H1 (cell line): ENCODE measurements around the gene YWHAE. TPM values are rescaled to one million over a fixed set of nuclear protein-coding genes. Genes with fewer than 3 reads are reported as not detected.

Experiments
- CTCF ChIA-PET: fragments of 300-600 bp; sonication (Branson Sonifier 250); formaldehyde crosslinking; loops from one replicate; lab custom pipeline; 2021; ENCODE audit not compliant: partially characterized antibody; lab: Charles Lee
- POLR2A ChIA-PET: fragments of 300-600 bp; sonication (Branson Sonifier 250); formaldehyde crosslinking; loops from one replicate; lab custom pipeline; 2021; ENCODE audit warnings: inconsistent platforms; ENCODE audit not compliant: partially characterized antibody; lab: Charles Lee
- DNase-seq, 2 experiments: peaks; one replicate each; pipeline versions ENCODE4 v3.0.0 to v3.0.0-alpha.2; 2010 to 2022; ENCODE audit warnings: low spot score in 2 of 2, low read depth in 1 of 2, mixed read lengths in 1 of 2
- FAIRE-seq: peaks from 2 replicates; lab custom pipeline; 2011; peaks lifted over from hg19 to GRCh38; lab: Jason Lieb, UNC
- H2AFZ ChIP-seq: 2 replicates; pipeline ENCODE4 v1.8.1; 2012; ENCODE audit warnings: low read length, inconsistent platforms
- H2AK5ac ChIP-seq: 2 replicates; pipeline ENCODE4 v1.6.1; 2013; ENCODE audit warnings: low read depth, low read length
- H2BK120ac ChIP-seq: replicated peaks from 2 replicates; pipeline ENCODE3; 2013; ENCODE audit warnings: low read depth, low read length, inconsistent platforms
- H2BK12ac ChIP-seq: 2 replicates; pipeline ENCODE4 v1.6.1; 2013; ENCODE audit warnings: low read depth, low read length
- H2BK15ac ChIP-seq: 2 replicates; pipeline ENCODE4 v1.6.1; 2013; ENCODE audit warnings: low read length
- H2BK20ac ChIP-seq: 2 replicates; pipeline ENCODE4 v1.6.1; 2013; ENCODE audit warnings: low read length
- H2BK5ac ChIP-seq: 2 replicates; pipeline ENCODE4 v1.6.1; 2013; ENCODE audit warnings: low read depth, low read length
- H3K14ac ChIP-seq: 2 replicates; pipeline ENCODE4 v1.6.1; 2013; ENCODE audit warnings: inconsistent platforms; ENCODE audit not compliant: insufficient read length
- H3K18ac ChIP-seq: 2 replicates; pipeline ENCODE4 v1.6.1; 2013; ENCODE audit warnings: low read length; ENCODE audit errors: extremely low read depth
- H3K23ac ChIP-seq: 2 replicates; pipeline ENCODE4 v1.6.1; 2013; ENCODE audit warnings: inconsistent platforms; ENCODE audit not compliant: insufficient read length
- H3K23me2 ChIP-seq: 2 replicates; pipeline ENCODE4 v1.6.1; 2013; ENCODE audit warnings: low read depth, low read length
- H3K27ac ChIP-seq: 2 replicates; pipeline ENCODE4 v1.6.1; 2011; ENCODE audit warnings: low read depth, low read length, inconsistent platforms
- H3K27me3 ChIP-seq, 4 experiments: replicated peaks in 1 of 4; 1 replicate in 1 of 4; 2 replicates in 3 of 4; pipeline versions ENCODE4 v1.6.1 to v1.8.1; 2011 to 2013; ENCODE audit warnings: low read length in 3 of 4, mild to moderate bottlenecking in 3 of 4, inconsistent platforms in 2 of 4, mixed read lengths in 2 of 4, moderate library complexity in 1 of 4; ENCODE audit not compliant: control insufficient read depth in 3 of 4, insufficient read depth in 3 of 4; ENCODE audit errors: extremely low read depth in 1 of 4
- H3K36me3 ChIP-seq, 4 experiments: 2 replicates each; pipeline versions ENCODE4 v1.6.1 to v1.8.1; 2011 to 2013; ENCODE audit warnings: mild to moderate bottlenecking in 4 of 4, low read length in 3 of 4, moderate library complexity in 2 of 4, control low read depth in 1 of 4, inconsistent platforms in 1 of 4; ENCODE audit not compliant: insufficient read depth in 4 of 4, control insufficient read depth in 2 of 4
- H3K4ac ChIP-seq: replicated peaks from 2 replicates; pipeline ENCODE3; 2013; ENCODE audit warnings: low read length, low read depth, mixed read lengths, inconsistent platforms; ENCODE audit not compliant: insufficient read length
- H3K4me1 ChIP-seq, 4 experiments: replicated peaks in 1 of 4; 1 replicate in 1 of 4; 2 replicates in 3 of 4; pipeline versions ENCODE4 v1.6.1 to v1.8.1; 2011 to 2013; ENCODE audit warnings: low read length in 3 of 4, inconsistent platforms in 2 of 4, mixed read lengths in 1 of 4; ENCODE audit not compliant: insufficient read depth in 4 of 4, control insufficient read depth in 3 of 4
- H3K4me2 ChIP-seq, 2 experiments: 2 replicates each; pipeline versions ENCODE4 v1.6.1 to v1.8.1; 2011 to 2013; ENCODE audit warnings: low read depth in 2 of 2, low read length in 2 of 2, control low read depth in 1 of 2, inconsistent platforms in 1 of 2, mild to moderate bottlenecking in 1 of 2; ENCODE audit not compliant: insufficient read depth in 1 of 2
- H3K4me3 ChIP-seq, 4 experiments: fragments of 200-600, 300-600 bp in 1 of 4; sonication (generic), shearing (Covaris generic), sonication (Bioruptor Twin) in 1 of 4; 2 replicates each; pipeline versions ENCODE4 v1.5.1 to v1.8.1; 2011 to 2016; ENCODE audit warnings: low read length in 4 of 4, low read depth in 3 of 4, control low read depth in 2 of 4, inconsistent platforms in 2 of 4, mild to moderate bottlenecking in 2 of 4, mixed read lengths in 1 of 4, moderate library complexity in 1 of 4; ENCODE audit not compliant: insufficient read depth in 2 of 4; ENCODE audit errors: extremely low read depth in 1 of 4
- H3K56ac ChIP-seq: replicated peaks from 2 replicates; pipeline ENCODE3; 2013; ENCODE audit warnings: low read depth, mild to moderate bottlenecking, mixed read lengths, low read length, inconsistent platforms; ENCODE audit not compliant: insufficient read length
- H3K79me1 ChIP-seq: 2 replicates; pipeline ENCODE4 v1.6.1; 2013; ENCODE audit warnings: low read depth, low read length, control low read depth
- H3K79me2 ChIP-seq, 2 experiments: 2 replicates each; pipeline versions ENCODE4 v1.6.1 to v1.8.1; 2012 to 2013; ENCODE audit warnings: low read length in 2 of 2, mild to moderate bottlenecking in 2 of 2, inconsistent platforms in 1 of 2; ENCODE audit not compliant: insufficient read depth in 2 of 2, control insufficient read depth in 1 of 2
- H3K9ac ChIP-seq, 4 experiments: replicated peaks in 1 of 4; 1 replicate in 1 of 4; 2 replicates in 3 of 4; pipeline versions ENCODE4 v1.6.1 to v1.8.1; 2011 to 2013; ENCODE audit warnings: low read depth in 3 of 4, low read length in 3 of 4, control low read depth in 2 of 4, mild to moderate bottlenecking in 2 of 4, moderate library complexity in 2 of 4, inconsistent platforms in 1 of 4; ENCODE audit errors: extremely low read depth in 1 of 4
- H3K9me3 ChIP-seq, 2 experiments: 2 replicates each; pipeline versions ENCODE4 v1.6.1 to v1.8.1; 2012 to 2013; ENCODE audit warnings: mild to moderate bottlenecking in 2 of 2, moderate library complexity in 2 of 2, control low read depth in 1 of 2, inconsistent platforms in 1 of 2, low read depth in 1 of 2, low read length in 1 of 2, mixed read lengths in 1 of 2; ENCODE audit not compliant: insufficient read depth in 2 of 2
- H4K20me1 ChIP-seq, 2 experiments: replicated peaks in 1 of 2; 2 replicates each; pipeline versions ENCODE3 to v1.8.1; 2011 to 2013; ENCODE audit warnings: inconsistent platforms in 2 of 2, low read length in 2 of 2, mild to moderate bottlenecking in 1 of 2; ENCODE audit not compliant: insufficient read depth in 2 of 2, control insufficient read depth in 1 of 2
- H4K5ac ChIP-seq: 2 replicates; pipeline ENCODE4 v1.6.1; 2013; ENCODE audit warnings: low read length, low read depth, mixed read lengths, inconsistent platforms; ENCODE audit not compliant: insufficient read length
- H4K8ac ChIP-seq: 2 replicates; pipeline ENCODE4 v1.8.0; 2013; ENCODE audit warnings: mild to moderate bottlenecking, moderate library complexity, low read length, inconsistent platforms; ENCODE audit not compliant: insufficient read depth; ENCODE audit errors: extremely low read depth
- H4K91ac ChIP-seq: replicated peaks from 2 replicates; pipeline ENCODE3; 2013; ENCODE audit warnings: low read length, mixed read lengths, inconsistent platforms; ENCODE audit not compliant: insufficient read length
- POLR2A ChIP-seq, 2 experiments: IDR thresholded peaks; 1 replicate in 1 of 2; 2 replicates in 1 of 2; pipeline ENCODE4 v1.6.1; 2011; ENCODE audit warnings: low read depth in 2 of 2, low read length in 2 of 2, mild to moderate bottlenecking in 2 of 2; ENCODE audit errors: control extremely low read depth in 1 of 2
- TBP ChIP-seq: IDR thresholded peaks from 2 replicates; pipeline ENCODE4 v1.6.1; 2011; ENCODE audit warnings: low read depth, low read length, improper control_type of control experiment
- TEAD4 ChIP-seq: IDR thresholded peaks from 2 replicates; pipeline ENCODE4 v1.6.1; 2012; ENCODE audit warnings: low read depth, low read length, inconsistent platforms, mixed read lengths
- WGBS, 2 experiments: shearing (Covaris generic) in 1 of 2; methylation state at CpG; one replicate each; pipeline versions ENCODE4 v1.1.6 to v1.1.7; 2013 to 2015; ENCODE audit warnings: low lambda C conversion rate in 2 of 2, mixed read lengths in 2 of 2, inconsistent platforms in 1 of 2, low coverage in 1 of 2, missing lambda C conversion rate in 1 of 2; ENCODE audit not compliant: insufficient replicate concordance in 2 of 2, insufficient coverage in 1 of 2, insufficient read length in 1 of 2; ENCODE audit errors: extremely low coverage in 1 of 2, missing lambda C conversion rate in 1 of 2; 5-methylcytosine and 5-hydroxymethylcytosine counted together
- polyA plus RNA-seq, 7 experiments: library from polyadenylated mRNA; depleted of rRNA in 3 of 7; stranded (reverse) in 5 of 7; unstranded in 2 of 7; fragments of >200 nt in 5 of 7; fragments of 200-250 nt in 2 of 7; gene quantifications; 1 replicate in 5 of 7; 2 replicates in 1 of 7; 4 replicates in 1 of 7; pipeline versions ENCODE4 v1.2.1 to v1.2.3, GENCODE V29; 2011 to 2013; ENCODE audit warnings: missing spikeins in 2 of 7, mixed read lengths in 2 of 7
- total RNA-seq: library from RNA; stranded (reverse); fragmentation: NEBNext Ultra II Directional; extraction: Animal tissue kit (Norgen Biotek cat#: 25700); gene quantifications from 2 replicates; pipeline ENCODE4 v1.2.1, GENCODE V29; 2021

Gene YWHAE
- total and polyA plus RNA-seq, 2 of the 8 experiments (the other 6 are each of a cell fraction or from before 2014, with no cell fraction given) = 559 to 1,186 TPM

- Histone ChIP-seq H4K91ac (no peak overlapping the region), H2BK20ac (no peak overlapping the region), H3K27me3 (no peaks in the 10 kb centered on the region), H3K14ac (no peak overlapping the region), H2BK15ac (no peak overlapping the region), H3K23ac (no peak overlapping the region), H3K79me2 (peaks cover 0 to 22% of the 10 kb centered on the region in 2 experiments; a peak in 2 of 4 replicates), H2BK5ac (no peak overlapping the region), H3K56ac (no peak overlapping the region), H3K23me2 (no peaks in the 10 kb centered on the region), H3K27ac (no peak overlapping the region), H2BK12ac (no peak overlapping the region), H2BK120ac (no peak overlapping the region), H3K36me3 (peaks cover 0 to 34% (median 22%) of the 10 kb centered on the region in 4 experiments; a peak in 7 of 8 replicates), H4K5ac (no peak overlapping the region), H3K9me3 (no peaks in the 10 kb centered on the region), H4K20me1 (peaks cover 0 to 10% of the 10 kb centered on the region in 2 experiments), H3K4ac (no peak overlapping the region), H3K9ac (no peak overlapping the region), H3K4me3 (no peak overlapping the region), H3K79me1 (peaks cover 5% of the 10 kb centered on the region), H2AK5ac (no peak overlapping the region), H2AFZ (no peak overlapping the region), H3K18ac (no peak overlapping the region), H4K8ac (no peak overlapping the region), H3K4me1 (no peaks in the 10 kb centered on the region), H3K4me2 (no peak overlapping the region)
- DNase-seq (no peak), FAIRE-seq (no peak)
- no peak for TF ChIP-seq TEAD4
- no peak for TF ChIP-seq TBP
- TF ChIP-seq POLR2A (IDR thresholded peaks at IDR 0.05; ENCODE audit: control extremely low read depth in 1 of 2, low read depth in 2 of 2, low read length in 2 of 2) = no peak
- POLR2A ChIA-PET = interaction anchor here (1.2 to 4.9 kb wide), 3 partner anchors 10 to 22 kb away, joined by 3 to 14 read pairs (median 4); partner anchors contain the start of gene YWHAE
- CTCF ChIA-PET = interaction anchor here (1.6 kb wide), 1 partner anchor 55 kb away, joined by 5 read pairs; no protein-coding TSS in a partner anchor
- 95% methylated on average over 7 of the region's 7 CpGs; no CpG with 5 or more reads in 1 of the 2 experiments for WGBS, 2 experiments
These were observed 22.9 kb upstream of the YWHAE start for GRCh38 chr17:1422885-1423284.
